Stomach smooth muscle (tissue), 2 donors: Measurements from ENCODE around the gene GPANK1.
A peak's percentile ranks its signal among the peaks of the same experiment; 100 is the strongest.
"Not testable (repeated sequence)": the region's sequence is repeated elsewhere in the genome, so short reads cannot be mapped to it uniquely, and the experiment has no call there.

Experiments used
- H3K27ac ChIP-seq: one replicate; pipeline ENCODE4 v1.7.0; 2013; ENCODE audit warnings: mild to moderate bottlenecking, low read length, inconsistent platforms
- H3K27me3 ChIP-seq, 2 donors: one replicate each; pipeline ENCODE4 v1.7.0; 2013; ENCODE audit warnings: low read length in 2 of 2; ENCODE audit not compliant: insufficient read depth in 2 of 2, control insufficient read depth in 1 of 2
- H3K36me3 ChIP-seq, 2 donors: one replicate each; pipeline ENCODE4 v1.7.0; 2013; ENCODE audit warnings: low read length in 2 of 2; ENCODE audit not compliant: control insufficient read depth in 2 of 2, insufficient read depth in 2 of 2
- H3K4me1 ChIP-seq: one replicate; pipeline ENCODE4 v1.7.0; 2013; ENCODE audit warnings: low read length; ENCODE audit not compliant: control insufficient read depth, insufficient read depth
- H3K4me3 ChIP-seq, 2 donors: one replicate each; pipeline ENCODE4 v1.7.0; 2013; ENCODE audit warnings: low read length in 2 of 2
- H3K9ac ChIP-seq, 2 donors: one replicate each; pipeline ENCODE4 v1.7.0; 2013; ENCODE audit warnings: low read length in 2 of 2, mild to moderate bottlenecking in 1 of 2
- H3K9me3 ChIP-seq, 2 donors: one replicate each; pipeline ENCODE4 v1.7.0; 2013; ENCODE audit warnings: low read length in 2 of 2; ENCODE audit not compliant: control insufficient read depth in 2 of 2
- donor health status: healthy.
- donor health status: Pancreatic carcinoma.

Gene GPANK1

DNA sequence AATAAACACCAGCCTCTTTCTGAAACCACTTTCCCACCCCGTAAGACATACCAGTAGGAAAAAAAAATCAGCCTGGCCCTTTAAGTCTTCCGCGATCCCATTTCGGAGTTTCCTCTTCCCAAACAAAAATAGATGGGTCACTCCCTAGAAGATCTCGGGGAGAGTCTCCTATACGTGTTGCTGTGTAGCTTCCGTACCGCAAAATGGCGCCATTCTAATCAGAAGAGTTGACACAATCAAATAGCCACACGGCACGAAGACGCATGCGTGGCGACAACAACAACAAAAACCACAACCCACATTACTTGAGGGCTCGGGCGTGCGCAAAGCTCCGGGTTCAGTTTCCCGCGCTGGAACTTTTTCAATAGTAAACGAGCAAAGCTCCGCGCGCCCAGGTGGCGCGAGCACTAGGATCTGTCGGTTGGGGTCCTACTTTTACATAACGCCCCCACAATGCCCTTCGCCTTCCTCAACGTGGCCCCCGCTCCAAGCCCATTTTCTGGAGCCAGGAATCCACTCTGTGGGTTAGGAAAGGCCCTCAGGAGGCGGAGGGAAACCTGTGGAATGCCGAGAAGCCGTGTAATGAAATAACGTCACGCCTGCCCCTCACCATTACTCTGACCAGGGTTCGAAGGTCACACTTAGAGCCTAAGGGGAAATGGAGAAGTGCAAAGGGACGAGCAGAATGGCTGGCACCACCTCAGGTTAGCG, at the start of gene GPANK1:
Gene GPANK1, minus strand, starts transcription at position 208 of the 711 bp plus-strand sequence. CDS start 519 bp downstream, outside the sequence.
- Histone ChIP-seq H3K4me1 (peaks cover 50% of the 10 kb centered on the region), H3K4me3 (peak within 1 kb of the TSS; percentile 83 to 95), H3K9me3 (no peaks in the 10 kb centered on the region), H3K27me3 (no peaks in the 10 kb centered on the region), H3K9ac (peak within 1 kb of the TSS; percentile 94 to 95), H3K36me3 (peaks cover 22 to 34% of the 10 kb centered on the region in 2 donors), H3K27ac (peak within 1 kb of the TSS; percentile 97)

DNA sequence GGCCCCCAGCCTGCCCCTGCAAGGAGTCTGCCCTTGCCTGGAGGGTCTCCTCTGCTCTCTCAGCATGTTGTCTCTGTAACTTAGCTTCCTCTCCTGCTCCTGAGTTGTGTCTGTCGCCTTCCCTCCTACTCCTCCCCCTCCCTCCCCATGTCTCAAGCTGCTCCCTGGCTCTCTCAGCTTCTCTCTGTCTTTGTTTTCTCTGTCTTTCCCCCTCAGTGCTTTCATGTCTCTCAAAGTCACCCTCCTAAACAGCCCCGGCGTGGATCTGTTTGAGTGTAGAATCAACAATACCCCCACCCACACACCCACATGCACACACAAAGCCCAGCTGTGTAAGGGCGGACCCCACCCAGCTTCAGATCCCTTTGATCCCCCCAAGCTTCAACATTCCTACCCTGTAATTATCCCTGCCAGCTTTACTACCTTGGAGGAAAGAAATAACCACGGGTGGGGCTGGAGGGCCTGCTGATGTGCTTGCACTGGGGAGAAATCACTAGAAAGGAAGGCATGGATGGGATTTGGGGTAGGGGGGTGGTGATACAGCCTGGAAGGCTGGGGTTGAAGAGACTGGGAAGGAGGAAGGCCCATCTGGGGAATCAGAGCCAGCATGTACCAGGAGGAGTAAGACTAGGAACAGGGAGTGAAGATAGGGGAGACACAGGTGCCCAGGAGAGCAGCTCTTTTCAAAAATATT, 49.3 kb upstream of the GPANK1 start:
- H3K4me1 ChIP-seq: peaks cover 7% of the 10 kb centered on the region
- H3K27ac ChIP-seq: no peak overlapping the region
- no peak overlapping the region for H3K9ac ChIP-seq

DNA sequence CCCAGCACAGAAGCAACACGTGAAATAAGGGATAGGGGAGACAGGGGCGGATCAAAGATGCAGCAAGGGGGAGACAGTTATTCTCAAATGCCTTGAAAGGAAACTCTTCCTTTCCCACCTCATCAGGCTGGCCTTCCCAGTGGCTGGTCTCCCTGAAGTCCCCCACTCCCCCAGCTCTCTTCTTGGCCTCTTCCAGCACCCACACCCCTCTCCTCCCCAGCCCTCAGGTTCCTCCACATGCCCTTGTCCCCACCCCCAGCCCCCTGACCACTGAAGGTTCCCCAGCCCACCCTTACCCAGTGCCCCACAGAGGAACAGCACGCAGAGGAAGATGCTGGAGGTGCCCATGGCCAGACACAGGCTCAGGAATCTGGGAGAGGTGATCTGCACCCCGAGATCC, 48.7 kb upstream of the GPANK1 start:
- no peak overlapping the region for H3K9ac ChIP-seq
- H3K27me3 ChIP-seq: peaks cover 0 to 2% of the 10 kb centered on the region in 2 donors
- H3K27ac ChIP-seq: no peak overlapping the region
- no peak overlapping the region for H3K4me3 ChIP-seq
- H3K4me1 ChIP-seq: peaks cover 7% of the 10 kb centered on the region
- H3K9me3 ChIP-seq: no peaks in the 10 kb centered on the region
- no peaks in the 10 kb centered on the region for H3K36me3 ChIP-seq

More for the DNA sequence above, 49.3 kb upstream of the GPANK1 start:
- Histone ChIP-seq H3K4me3 (no peak overlapping the region), H3K27me3 (peaks cover 0 to 2% of the 10 kb centered on the region in 2 donors), H3K9me3 (no peaks in the 10 kb centered on the region), H3K36me3 (no peaks in the 10 kb centered on the region)

DNA sequence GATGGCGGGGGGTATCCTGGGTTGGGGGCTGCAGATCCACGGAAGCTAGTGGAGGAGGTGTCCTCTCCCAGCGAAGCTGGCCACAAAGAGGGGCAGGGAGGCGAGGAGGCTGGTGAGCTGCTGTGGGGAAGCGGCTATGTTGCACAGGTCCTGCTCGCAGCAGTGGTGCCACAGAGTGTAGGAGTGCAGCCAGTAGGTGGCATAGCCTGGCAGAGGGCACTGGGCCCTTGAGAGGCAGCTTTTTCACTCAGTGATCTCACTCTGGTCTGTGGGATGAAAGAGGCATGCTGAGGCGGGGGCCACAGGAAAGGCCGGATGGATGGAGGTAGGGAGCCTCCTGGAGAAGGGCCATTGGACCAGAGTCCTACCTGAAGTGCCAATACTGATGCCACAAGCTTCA, 47.5 kb upstream of the GPANK1 start:
- Histone ChIP-seq H3K27me3 (peaks cover 0 to 2% of the 10 kb centered on the region in 2 donors), H3K4me1 (peaks cover 7% of the 10 kb centered on the region), H3K4me3 (no peak overlapping the region), H3K9me3 (no peaks in the 10 kb centered on the region), H3K36me3 (no peaks in the 10 kb centered on the region), H3K27ac (no peak overlapping the region), H3K9ac (no peak overlapping the region)

DNA sequence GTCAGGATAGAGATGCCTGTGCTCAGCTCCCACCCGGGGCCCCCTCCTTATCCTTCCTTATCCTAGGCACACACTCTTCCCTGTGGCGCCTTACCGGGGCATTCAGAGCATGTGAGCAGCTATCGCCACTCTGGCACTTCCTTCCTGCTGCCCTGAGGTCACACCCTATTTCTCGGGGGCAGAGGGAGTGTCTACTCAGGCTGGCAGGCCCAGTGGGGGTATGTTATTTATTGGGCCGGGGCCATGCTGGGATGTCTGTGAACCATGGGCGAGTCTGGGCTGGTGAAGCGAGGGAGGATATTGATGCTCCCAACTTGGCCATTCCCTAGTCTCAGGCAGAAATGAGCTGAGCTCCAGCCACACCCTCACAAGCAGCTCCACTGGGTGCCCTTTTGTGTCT, 46.4 kb upstream of the GPANK1 start:
- Histone ChIP-seq H3K9ac (no peak overlapping the region), H3K36me3 (no peaks in the 10 kb centered on the region), H3K4me1 (peaks cover 7% of the 10 kb centered on the region), H3K4me3 (no peak overlapping the region), H3K27ac (no peak overlapping the region), H3K9me3 (no peaks in the 10 kb centered on the region), H3K27me3 (peaks cover 0 to 2% of the 10 kb centered on the region in 2 donors)

DNA sequence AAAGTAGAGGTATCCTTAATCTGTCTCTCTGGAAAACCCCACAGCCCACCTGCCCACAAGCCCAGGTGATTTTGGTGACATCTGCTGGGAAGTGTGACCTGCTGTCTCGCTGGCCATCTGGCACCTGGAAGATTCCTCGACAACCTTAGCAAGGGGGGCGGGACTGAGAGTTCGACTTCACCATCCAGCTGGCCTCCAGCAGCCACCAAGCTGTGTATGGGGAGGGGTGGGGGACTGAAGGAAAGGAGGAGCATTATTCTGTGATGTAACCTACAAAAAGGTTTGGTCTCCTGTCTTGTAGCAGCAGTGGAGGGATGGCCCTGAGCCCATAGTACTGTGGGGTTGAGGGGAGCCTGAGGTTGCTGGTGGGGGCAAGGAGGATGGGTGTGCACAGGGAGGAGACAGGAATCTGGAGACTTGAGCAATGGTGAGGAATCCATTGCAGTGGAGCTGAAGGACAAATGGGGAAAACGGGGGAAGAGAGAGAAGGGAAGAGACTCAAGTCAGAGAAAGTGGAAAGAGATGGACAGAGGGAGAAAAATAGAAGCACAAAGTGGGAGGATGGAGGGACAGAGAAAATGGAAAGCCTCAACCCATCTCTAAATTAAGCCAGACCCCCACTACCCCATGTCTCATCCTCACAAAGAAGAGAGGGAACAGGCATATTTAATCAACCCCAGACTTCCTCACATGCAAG, 45.9 kb upstream of the GPANK1 start:
- no peaks in the 10 kb centered on the region for H3K9me3 ChIP-seq
- H3K27ac ChIP-seq: no peak overlapping the region
- no peaks in the 10 kb centered on the region for H3K36me3 ChIP-seq
- H3K4me1 ChIP-seq: peaks cover 7% of the 10 kb centered on the region
- H3K27me3 ChIP-seq: peaks cover 0 to 2% of the 10 kb centered on the region in 2 donors
- no peak overlapping the region for H3K9ac ChIP-seq
- H3K4me3 ChIP-seq: no peak overlapping the region

DNA sequence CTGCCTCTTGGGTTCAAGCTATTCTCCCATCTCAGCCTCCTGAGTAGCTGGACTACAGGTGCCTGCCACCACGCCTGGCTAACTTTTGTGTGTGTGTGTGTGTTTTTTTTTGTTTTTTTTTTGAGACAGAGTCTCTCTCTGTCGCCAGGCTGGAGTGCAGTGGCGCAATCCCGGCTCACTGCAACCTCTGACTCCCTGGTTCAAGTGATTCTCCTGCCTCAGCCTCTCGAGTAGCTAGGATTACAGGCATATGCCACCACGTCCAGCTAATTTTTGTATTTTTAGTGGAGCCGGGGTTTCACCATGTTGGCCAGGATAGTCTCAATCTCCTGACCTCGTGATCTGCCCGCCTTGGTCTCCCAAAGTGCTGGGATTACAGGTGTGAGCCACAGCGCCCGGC, 44.4 kb upstream of the GPANK1 start:
- not testable (repeated sequence) for H3K9ac ChIP-seq, H3K4me1 ChIP-seq, H3K27me3 ChIP-seq, H3K9me3 ChIP-seq, H3K4me3 ChIP-seq, H3K27ac ChIP-seq, H3K36me3 ChIP-seq

DNA sequence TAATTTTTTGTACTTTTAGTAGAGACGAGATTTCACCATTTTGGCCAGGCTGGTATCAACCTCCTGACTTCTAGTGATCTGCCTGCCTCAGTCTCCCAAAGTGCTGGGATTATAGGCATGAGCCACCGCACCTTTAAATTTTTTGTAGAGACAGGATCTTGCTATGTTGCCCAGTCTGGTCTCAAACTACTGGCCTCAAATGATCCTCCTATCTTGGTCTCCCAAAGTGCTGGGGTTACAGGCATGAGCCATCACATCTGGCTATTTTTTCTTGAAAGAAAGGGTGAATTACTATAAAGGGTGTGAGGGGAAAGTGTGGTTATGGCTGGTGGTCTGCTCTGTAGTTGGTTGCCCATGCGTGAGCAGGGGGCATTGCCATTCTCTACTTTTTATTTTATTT, 43.4 kb upstream of the GPANK1 start:
- no peak overlapping the region for H3K9ac ChIP-seq
- peaks cover 5% of the 10 kb centered on the region for H3K4me1 ChIP-seq
- H3K9me3 ChIP-seq: no peaks in the 10 kb centered on the region
- peaks cover 0 to 2% of the 10 kb centered on the region in 2 donors for H3K27me3 ChIP-seq
- no peak overlapping the region for H3K4me3 ChIP-seq
- no peaks in the 10 kb centered on the region for H3K36me3 ChIP-seq
- no peak overlapping the region for H3K27ac ChIP-seq

DNA sequence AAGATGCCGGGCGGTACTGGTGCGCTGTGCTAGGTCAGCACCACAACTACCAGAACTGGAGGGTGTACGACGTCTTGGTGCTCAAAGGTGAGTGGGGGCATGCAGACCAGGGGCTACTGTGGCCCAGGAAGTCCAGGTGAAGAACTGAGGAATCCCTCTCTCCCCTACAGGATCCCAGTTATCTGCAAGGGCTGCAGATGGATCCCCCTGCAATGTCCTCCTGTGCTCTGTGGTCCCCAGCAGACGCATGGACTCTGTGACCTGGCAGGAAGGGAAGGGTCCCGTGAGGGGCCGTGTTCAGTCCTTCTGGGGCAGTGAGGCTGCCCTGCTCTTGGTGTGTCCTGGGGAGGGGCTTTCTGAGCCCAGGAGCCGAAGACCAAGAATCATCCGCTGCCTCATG, 42.9 kb upstream of the GPANK1 start:
- H3K9ac ChIP-seq: no peak overlapping the region
- peaks cover 5% of the 10 kb centered on the region for H3K4me1 ChIP-seq
- peaks cover 0 to 2% of the 10 kb centered on the region in 2 donors for H3K27me3 ChIP-seq
- no peaks in the 10 kb centered on the region for H3K9me3 ChIP-seq
- no peak overlapping the region for H3K27ac ChIP-seq
- H3K36me3 ChIP-seq: no peaks in the 10 kb centered on the region
- H3K4me3 ChIP-seq: no peak overlapping the region

DNA sequence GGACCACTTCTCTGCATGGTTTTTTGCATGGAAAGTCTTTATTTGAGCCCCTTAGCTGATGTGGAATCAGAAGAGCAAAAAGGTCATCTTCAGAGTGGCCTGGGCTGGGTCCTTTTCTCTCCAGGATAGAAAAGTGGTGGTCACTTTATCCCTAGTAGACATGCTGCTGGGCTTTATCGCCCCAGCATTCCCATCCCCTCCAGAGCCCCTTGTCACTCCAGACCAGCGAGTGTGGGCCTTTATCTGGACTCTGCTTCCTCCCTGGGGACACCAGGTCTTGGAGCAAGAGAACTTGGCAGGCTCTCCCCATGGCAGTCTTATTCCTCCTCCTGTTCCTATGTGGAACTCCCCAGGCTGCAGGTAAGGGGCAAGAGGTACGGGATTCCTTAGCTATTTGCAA, 41.8 kb upstream of the GPANK1 start, which contains the start of gene LY6G6F:
Gene LY6G6F, plus strand, starts transcription at position 268 of the 400 bp plus-strand sequence. Its CDS starts 41 bp downstream, at position 309.
- peaks cover 0 to 2% of the 10 kb centered on the region in 2 donors for H3K27me3 ChIP-seq
- no peak within 1 kb of the TSS for H3K27ac ChIP-seq

More for the DNA sequence above, 41.8 kb upstream of the GPANK1 start, which contains the start of gene LY6G6F:
- Histone ChIP-seq H3K4me3 (no peak within 1 kb of the TSS), H3K36me3 (no peaks in the 10 kb centered on the region), H3K9ac (no peak within 1 kb of the TSS), H3K9me3 (no peaks in the 10 kb centered on the region), H3K4me1 (peaks cover 14% of the 10 kb centered on the region)
